GM23338 (cell line): ENCODE results near the gene CENPT. TPM values are rescaled to one million over a fixed set of nuclear protein-coding genes. Genes with fewer than 3 reads are reported as not detected.

Experiments
- ATAC-seq: fragments of 200-7000 bp; cut with Tn5 transposase; 3 replicates; pipeline ENCODE4 v1.9.1; 2020
- DNase-seq: peaks from one replicate; pipeline ENCODE4 v3.0.0-alpha.2; 2015; ENCODE audit warnings: low spot score
- H2AFZ ChIP-seq: fragments of 200-600 bp; sonication (generic); 2 replicates; pipeline ENCODE4 v1.8.0; 2016; ENCODE audit warnings: antibody characterized with exemption, mild to moderate bottlenecking, moderate library complexity
- H3F3A ChIP-seq: fragments of 200-600 bp; sonication (generic); replicated peaks from 2 replicates; pipeline ENCODE4 v1.8.0; 2017; ENCODE audit warnings: antibody characterized with exemption, mixed run types, low read depth
- H3K27ac ChIP-seq: fragments of 200-600 bp; sonication (generic); 2 replicates; pipeline ENCODE4 v1.6.1; 2016; ENCODE audit warnings: low read depth
- H3K27me3 ChIP-seq: fragments of 200-600 bp; sonication (generic); 2 replicates; pipeline ENCODE4 v1.8.0; 2016; ENCODE audit warnings: mild to moderate bottlenecking, mixed run types, moderate library complexity; ENCODE audit not compliant: insufficient read depth
- H3K36me3 ChIP-seq: fragments of 200-600 bp; sonication (generic); 2 replicates; pipeline ENCODE4 v1.8.0; 2016; ENCODE audit warnings: mild to moderate bottlenecking; ENCODE audit not compliant: insufficient read depth
- H3K4me1 ChIP-seq: fragments of 200-600 bp; sonication (generic); 2 replicates; pipeline ENCODE4 v1.8.0; 2016; ENCODE audit warnings: mild to moderate bottlenecking, moderate library complexity; ENCODE audit not compliant: insufficient read depth
- H3K4me2 ChIP-seq: fragments of 200-600 bp; sonication (generic); 2 replicates; pipeline ENCODE4 v1.7.1; 2017; ENCODE audit warnings: mixed run types
- H3K4me3 ChIP-seq: fragments of 200-600 bp; sonication (generic); 2 replicates; pipeline ENCODE4 v1.6.1; 2016; ENCODE audit warnings: mixed run types
- H3K79me2 ChIP-seq: fragments of 200-600 bp; sonication (generic); replicated peaks from 2 replicates; pipeline ENCODE4 v1.8.0; 2017; ENCODE audit warnings: mild to moderate bottlenecking; ENCODE audit not compliant: insufficient read depth
- H3K9me2 ChIP-seq: fragments of 200-600 bp; sonication (generic); 2 replicates; pipeline ENCODE4 v1.8.0; 2017; ENCODE audit not compliant: insufficient read depth
- H4K20me1 ChIP-seq: fragments of 200-600 bp; sonication (generic); replicated peaks from 2 replicates; pipeline ENCODE4 v1.8.0; 2017; ENCODE audit warnings: mild to moderate bottlenecking; ENCODE audit not compliant: insufficient read depth
- H3K27ac Mint-ChIP-seq: 2 replicates; pipeline ENCODE4 v1.8.0; 2020; ENCODE audit warnings: inconsistent platforms, mild to moderate bottlenecking, moderate library complexity, mixed read lengths
- H3K27me3 Mint-ChIP-seq: 3 replicates; pipeline ENCODE4 v1.8.0; 2022; ENCODE audit warnings: low read depth, mild to moderate bottlenecking, moderate library complexity, mixed read lengths, inconsistent platforms; ENCODE audit not compliant: insufficient read depth, poor library complexity
- H3K36me3 Mint-ChIP-seq: 3 replicates; pipeline ENCODE4 v1.8.0; 2021; ENCODE audit warnings: low read depth, mild to moderate bottlenecking, inconsistent platforms, moderate library complexity, mixed read lengths
- H3K4me1 Mint-ChIP-seq: 3 replicates; pipeline ENCODE4 v1.8.0; 2020; ENCODE audit warnings: mild to moderate bottlenecking, inconsistent platforms, mixed read lengths
- H3K4me3 Mint-ChIP-seq: 3 replicates; pipeline ENCODE4 v1.8.0; 2021; ENCODE audit warnings: moderate library complexity, mild to moderate bottlenecking, inconsistent platforms, mixed read lengths
- H3K9me3 Mint-ChIP-seq: 3 replicates; pipeline ENCODE4 v1.8.0; 2020; ENCODE audit warnings: moderate library complexity, mild to moderate bottlenecking, inconsistent platforms, mixed read lengths
- CREB1 ChIP-seq: fragments of 250-450 bp; sonication (Bioruptor Pico); IDR thresholded peaks from 2 replicates; pipeline ENCODE4 v1.5.0; 2020; ENCODE audit warnings: low read depth, mild to moderate bottlenecking, moderate library complexity
- EZH2 ChIP-seq: fragments of 200-600 bp; sonication (generic); IDR thresholded peaks from one replicate; pipeline ENCODE4 v1.8.0; 2017; ENCODE audit warnings: antibody characterized with exemption, mild to moderate bottlenecking, low read depth; ENCODE audit not compliant: unreplicated experiment
- EZH2phosphoT487 ChIP-seq: fragments of 200-600 bp; sonication (generic); IDR thresholded peaks from one replicate; pipeline ENCODE4 v1.8.1; 2018; ENCODE audit warnings: antibody characterized with exemption; ENCODE audit not compliant: unreplicated experiment
- JUNB ChIP-seq: IDR thresholded peaks from one replicate; pipeline ENCODE4 v1.6.1; 2016; ENCODE audit warnings: antibody characterized with exemption; ENCODE audit not compliant: unreplicated experiment
- NANOG ChIP-seq: IDR thresholded peaks from 2 replicates; pipeline ENCODE4 v1.6.1; 2016; ENCODE audit warnings: antibody characterized with exemption, borderline replicate concordance
- POLR2AphosphoS5 ChIP-seq: IDR thresholded peaks from 2 replicates; pipeline ENCODE4 v1.6.1; 2016; ENCODE audit warnings: antibody characterized with exemption, low read depth
- STAT1 ChIP-seq: IDR thresholded peaks from one replicate; pipeline ENCODE4 v1.6.1; 2016; ENCODE audit warnings: antibody characterized with exemption; ENCODE audit not compliant: unreplicated experiment
- ZNF114 ChIP-seq: fragments of 250-450 bp; sonication (Bioruptor Pico); IDR thresholded peaks from 2 replicates; pipeline ENCODE4 v1.5.0; 2020; ENCODE audit warnings: mild to moderate bottlenecking, moderate library complexity
- ZNF331 ChIP-seq: fragments of 250-450 bp; sonication (Bioruptor Pico); IDR thresholded peaks from 2 replicates; pipeline ENCODE4 v1.5.0; 2020; ENCODE audit warnings: low read depth, mild to moderate bottlenecking, moderate library complexity
- polyA plus RNA-seq: library from polyadenylated mRNA; unstranded; fragments of >200 nt; fragmentation: Nextera tagmentation; extraction: Ambion mirVana; gene quantifications from 2 replicates; pipeline ENCODE4 v1.2.1, GENCODE V29; 2016
- total RNA-seq: library from RNA; depleted of rRNA; stranded (reverse); fragments of >200 nt; shearing (Covaris generic); gene quantifications from 2 replicates; pipeline ENCODE4 v1.2.3, GENCODE V29; 2014
- TF ChIP-seq, protein P1 (sequence below), 2 experiments: fragments of 200-600 bp in 1 of 2; sonication (generic) in 1 of 2; conservative IDR thresholded peaks; 2 replicates each; pipeline versions ENCODE4 v1.5.1 to v1.6.1; 2016 to 2017; ENCODE audit warnings: antibody characterized with exemption in 2 of 2, low read depth in 2 of 2, mild to moderate bottlenecking in 2 of 2, moderate library complexity in 1 of 2

The CENPT gene
- total and polyA plus RNA-seq, 2 experiments from 2014 or later: 55.4 to 63.8 TPM

DNA sequence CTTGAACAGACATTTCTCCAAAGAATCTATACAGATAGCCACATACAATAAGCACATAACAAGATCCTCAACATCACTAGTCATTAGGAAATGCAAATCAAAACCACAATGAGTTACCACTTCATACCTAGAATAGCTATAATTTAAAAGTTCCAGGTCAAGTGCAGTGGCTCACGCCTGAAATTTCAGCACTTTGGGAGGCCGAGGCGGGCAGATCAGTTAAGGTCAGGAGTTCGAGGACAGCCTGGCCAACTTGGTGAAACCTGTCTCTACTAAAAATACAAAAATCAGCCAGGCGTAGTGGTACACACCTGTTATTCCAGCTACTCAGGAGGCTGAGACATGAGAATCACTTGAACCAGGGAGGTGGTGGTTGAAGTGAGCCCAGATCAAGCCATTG, 61.0 kb downstream of the CENPT start:
- DNase-seq: no peak
- H2AFZ ChIP-seq: no peak overlapping the region
- Mint-ChIP-seq H3K4me3 (no peak overlapping the region), H3K27me3 (peaks cover 2% of the 10 kb centered on the region), H3K9me3 (no peaks in the 10 kb centered on the region), H3K36me3 (no peaks in the 10 kb centered on the region; the same call in 2 of the 3 replicates), H3K4me1 (no peaks in the 10 kb centered on the region), H3K27ac (no peak overlapping the region)
- no peak overlapping the region for H3K4me2 ChIP-seq
- H3K4me3 ChIP-seq: no peak overlapping the region
- no peaks in the 10 kb centered on the region for H3K4me1 ChIP-seq
- H3K79me2 ChIP-seq: peaks cover 18% of the 10 kb centered on the region; the same call in 1 of the 2 replicates
- no peaks in the 10 kb centered on the region for H3K27me3 ChIP-seq
- H3F3A ChIP-seq: 0 out of 2 replicates have a peak, but pooled peaks cover under 1% of the 10 kb centered on the region
- TF ChIP-seq NANOG (no peak), ZNF114 (CRISPR knock-in tag) (no peak), CREB1 (CRISPR knock-in tag) (no peak), JUNB (no peak), EZH2phosphoT487 (no peak), POLR2AphosphoS5 (no peak), EZH2 (no peak)
- TF ChIP-seq, protein P1, sequence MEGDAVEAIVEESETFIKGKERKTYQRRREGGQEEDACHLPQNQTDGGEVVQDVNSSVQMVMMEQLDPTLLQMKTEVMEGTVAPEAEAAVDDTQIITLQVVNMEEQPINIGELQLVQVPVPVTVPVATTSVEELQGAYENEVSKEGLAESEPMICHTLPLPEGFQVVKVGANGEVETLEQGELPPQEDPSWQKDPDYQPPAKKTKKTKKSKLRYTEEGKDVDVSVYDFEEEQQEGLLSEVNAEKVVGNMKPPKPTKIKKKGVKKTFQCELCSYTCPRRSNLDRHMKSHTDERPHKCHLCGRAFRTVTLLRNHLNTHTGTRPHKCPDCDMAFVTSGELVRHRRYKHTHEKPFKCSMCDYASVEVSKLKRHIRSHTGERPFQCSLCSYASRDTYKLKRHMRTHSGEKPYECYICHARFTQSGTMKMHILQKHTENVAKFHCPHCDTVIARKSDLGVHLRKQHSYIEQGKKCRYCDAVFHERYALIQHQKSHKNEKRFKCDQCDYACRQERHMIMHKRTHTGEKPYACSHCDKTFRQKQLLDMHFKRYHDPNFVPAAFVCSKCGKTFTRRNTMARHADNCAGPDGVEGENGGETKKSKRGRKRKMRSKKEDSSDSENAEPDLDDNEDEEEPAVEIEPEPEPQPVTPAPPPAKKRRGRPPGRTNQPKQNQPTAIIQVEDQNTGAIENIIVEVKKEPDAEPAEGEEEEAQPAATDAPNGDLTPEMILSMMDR (conservative IDR thresholded peaks at IDR 0.05; ENCODE audit: low read depth in 2 of 2): no peak
- peaks cover 4% of the 10 kb centered on the region; the same call in 1 of the 2 replicates for H4K20me1 ChIP-seq
- ATAC-seq: no peak
- H3K9me2 ChIP-seq: no peaks in the 10 kb centered on the region
- no peak overlapping the region for H3K27ac ChIP-seq
- H3K36me3 ChIP-seq: no peaks in the 10 kb centered on the region

GRCh38 chr16:67783353-67783725, 64.2 kb downstream of the CENPT start:
- Histone ChIP-seq H3K4me3 (no peak overlapping the region), H3K79me2 (peaks cover 24% of the 10 kb centered on the region; the same call in 1 of the 2 replicates), H2AFZ (no peak overlapping the region), H3K36me3 (no peaks in the 10 kb centered on the region), H3K27me3 (no peaks in the 10 kb centered on the region), H3F3A (no peaks in the 10 kb centered on the region), H3K4me2 (no peak overlapping the region), H4K20me1 (peaks cover 4% of the 10 kb centered on the region; the same call in 1 of the 2 replicates), H3K4me1 (no peaks in the 10 kb centered on the region), H3K9me2 (no peaks in the 10 kb centered on the region), H3K27ac (no peak overlapping the region)
- peaks cover 2% of the 10 kb centered on the region; the same call in 1 of the 3 replicates for H3K4me1 Mint-ChIP-seq
- H3K36me3 Mint-ChIP-seq: no peaks in the 10 kb centered on the region; the same call in 1 of the 3 replicates
- H3K9me3 Mint-ChIP-seq: no peaks in the 10 kb centered on the region
- peaks cover 2% of the 10 kb centered on the region for H3K27me3 Mint-ChIP-seq
- no peak overlapping the region for H3K27ac Mint-ChIP-seq
- TF ChIP-seq ZNF114 (CRISPR knock-in tag) (no peak), ZNF331 (no peak), STAT1 (no peak), EZH2 (no peak), EZH2phosphoT487 (no peak), JUNB (no peak)
- TF ChIP-seq, protein P1 (conservative IDR thresholded peaks at IDR 0.05; ENCODE audit: low read depth in 2 of 2): no peak
- H3K4me3 Mint-ChIP-seq: no peak overlapping the region
- no peak for DNase-seq
- no peak for ATAC-seq
